ENCODE data around the gene SRP72. TPM values are rescaled to one million over a fixed set of nuclear protein-coding genes. Genes with fewer than 3 reads are reported as not detected.

SRP72 gene
- total RNA-seq, 1 donor from 2014 or later, result 57.5 TPM

Other genes with a start within 250 kb of the SRP72 start
- 6.6 TPM for gene AASDH, start 80.1 kb upstream of the SRP72 start, total RNA-seq
- gene PPAT, start 32.0 kb upstream of the SRP72 start, total RNA-seq, result 3.7 TPM
- gene PAICS, start 31.4 kb upstream of the SRP72 start, total RNA-seq, result 30.4 TPM
- gene ARL9, start 38.2 kb downstream of the SRP72 start, total RNA-seq, result not detected
- 112 TPM for gene HOPX, start 213.7 kb downstream of the SRP72 start, total RNA-seq

Measured in vagina (tissue), 1 donor.